GM13976 (cell line): ENCODE results near the gene CHAT.

Experiments used
- DNase-seq: peaks from one replicate; pipeline ENCODE4 v3.0.0; 2012; ENCODE audit warnings: low spot score
- in situ Hi-C: fragments of 300-500 bp; cut with MboI; formaldehyde crosslinking; loops from one replicate; pipeline ENCODE4 v1.12.0; 2022; ENCODE audit warnings: low sequenced_read_pairs, mixed read lengths, inconsistent platforms; ENCODE audit not compliant: unreplicated experiment
- TF ChIP-seq, protein P1 (sequence below): IDR thresholded peaks from 2 replicates; pipeline ENCODE4 v1.5.1; 2012; ENCODE audit warnings: borderline replicate concordance, mild to moderate bottlenecking; ENCODE audit not compliant: insufficient read depth; ENCODE audit errors: extremely low read depth, missing control alignments, control extremely low read depth

Gene CHAT

DNA sequence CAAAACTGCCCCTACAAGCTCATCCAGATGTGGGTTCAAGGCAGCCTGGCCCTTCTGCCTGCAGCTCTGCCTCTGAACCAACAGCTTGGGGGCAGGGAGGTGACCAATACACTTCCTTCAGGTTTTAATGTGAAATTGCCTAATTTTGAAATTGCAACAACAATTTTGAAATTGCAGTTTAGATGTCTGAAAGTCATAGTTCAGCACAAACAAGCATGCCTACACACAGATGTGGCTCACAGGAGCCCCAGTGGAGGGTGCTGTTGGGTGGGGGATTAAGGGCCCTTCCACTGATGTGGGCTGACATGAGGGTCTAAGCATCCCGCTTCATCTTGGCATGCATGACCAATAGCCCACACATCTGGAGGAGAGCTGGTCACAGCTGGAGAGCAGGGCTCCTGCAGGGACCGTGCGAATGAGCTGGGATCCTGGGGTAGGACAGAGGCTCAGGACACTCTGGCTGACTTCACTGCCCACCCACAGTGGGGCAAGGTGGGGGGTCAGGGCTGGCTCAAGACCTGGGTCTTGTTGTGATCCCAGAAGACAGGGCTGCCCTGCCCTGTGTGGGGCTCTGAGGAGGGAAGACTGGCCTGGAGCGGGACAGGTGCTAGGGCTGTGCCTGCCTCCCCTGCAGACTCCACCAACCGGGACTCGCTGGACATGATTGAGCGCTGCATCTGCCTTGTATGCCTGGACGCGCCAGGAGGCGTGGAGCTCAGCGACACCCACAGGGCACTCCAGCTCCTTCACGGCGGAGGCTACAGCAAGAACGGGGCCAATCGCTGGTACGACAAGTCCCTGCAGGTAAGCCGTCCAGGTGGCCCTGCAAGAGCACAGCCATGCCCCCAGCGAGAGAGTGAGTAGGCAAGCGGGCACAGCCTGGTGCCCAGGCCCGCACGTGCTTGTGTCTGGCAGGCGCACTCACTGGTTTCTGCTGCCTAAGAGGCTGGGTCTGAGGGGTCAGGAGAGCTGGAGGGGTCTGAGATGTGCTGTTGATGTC lies 32.3 kb downstream of the CHAT start:
- TF ChIP-seq, protein P1, sequence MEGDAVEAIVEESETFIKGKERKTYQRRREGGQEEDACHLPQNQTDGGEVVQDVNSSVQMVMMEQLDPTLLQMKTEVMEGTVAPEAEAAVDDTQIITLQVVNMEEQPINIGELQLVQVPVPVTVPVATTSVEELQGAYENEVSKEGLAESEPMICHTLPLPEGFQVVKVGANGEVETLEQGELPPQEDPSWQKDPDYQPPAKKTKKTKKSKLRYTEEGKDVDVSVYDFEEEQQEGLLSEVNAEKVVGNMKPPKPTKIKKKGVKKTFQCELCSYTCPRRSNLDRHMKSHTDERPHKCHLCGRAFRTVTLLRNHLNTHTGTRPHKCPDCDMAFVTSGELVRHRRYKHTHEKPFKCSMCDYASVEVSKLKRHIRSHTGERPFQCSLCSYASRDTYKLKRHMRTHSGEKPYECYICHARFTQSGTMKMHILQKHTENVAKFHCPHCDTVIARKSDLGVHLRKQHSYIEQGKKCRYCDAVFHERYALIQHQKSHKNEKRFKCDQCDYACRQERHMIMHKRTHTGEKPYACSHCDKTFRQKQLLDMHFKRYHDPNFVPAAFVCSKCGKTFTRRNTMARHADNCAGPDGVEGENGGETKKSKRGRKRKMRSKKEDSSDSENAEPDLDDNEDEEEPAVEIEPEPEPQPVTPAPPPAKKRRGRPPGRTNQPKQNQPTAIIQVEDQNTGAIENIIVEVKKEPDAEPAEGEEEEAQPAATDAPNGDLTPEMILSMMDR: no peak
- no peak for DNase-seq
- in situ Hi-C loops: no loop called here

DNA sequence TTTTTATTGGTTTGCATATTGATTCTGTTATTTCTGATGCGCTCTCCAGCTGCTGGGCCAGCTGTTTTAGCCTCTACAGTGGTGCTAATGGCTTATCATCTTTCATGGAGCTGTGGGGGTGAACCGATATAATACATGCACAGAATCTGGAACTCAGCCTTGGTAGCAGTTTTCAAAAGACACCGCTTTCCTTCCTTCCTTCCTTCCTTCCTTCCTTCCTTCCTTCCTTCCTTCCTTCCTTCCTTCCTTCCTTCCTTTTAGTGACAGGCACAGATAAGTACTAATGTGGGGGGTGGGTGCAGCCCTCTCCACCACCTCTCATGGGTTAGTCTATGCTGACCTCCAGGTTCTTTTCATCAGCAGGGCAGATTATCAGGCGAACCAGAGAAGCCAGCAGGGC lies 33.7 kb downstream of the CHAT start:
- DNase-seq: no peak
- in situ Hi-C loops: no loop called here
- TF ChIP-seq, protein P1: no peak

- no peak for DNase-seq
- TF ChIP-seq, protein P1: no peak
- in situ Hi-C loops: no loop called here
Measured at GRCh38 chr10:49647985-49648795, 34.4 kb downstream of the CHAT start.

GRCh38 chr10:49649294-49649693 lies 35.5 kb downstream of the CHAT start:
- TF ChIP-seq, protein P1: no peak
- in situ Hi-C loops: no loop called here
- DNase-seq: no peak

GRCh38 chr10:49649936-49650723 lies 36.3 kb downstream of the CHAT start:
- in situ Hi-C loops: no loop called here

More at GRCh38 chr10:49649936-49650723, 36.3 kb downstream of the CHAT start:
- TF ChIP-seq, protein P1: no peak
- no peak for DNase-seq
